HG03575 (cell line): ENCODE results near the gene ASPHD2.
"Not testable (repeated sequence)": the region's sequence is repeated elsewhere in the genome, so short reads cannot be mapped to it uniquely, and the experiment has no call there.

Source experiments
- ATAC-seq: cut with Tn5 transposase; IDR thresholded peaks from one replicate; pipeline ENCODE4 v1.9.1; 2021; ENCODE audit not compliant: unreplicated experiment, insufficient number of reproducible peaks, low FRiP score; ENCODE audit errors: extremely low read depth

ASPHD2 gene

GRCh38 chr22:26428515-26429457 is at the start of gene ASPHD2:
TSS of gene ASPHD2 (plus strand) at chr22:26429260. CDS start at chr22:26433616, 4,356 bp downstream.
- peak; percentile 45 for ATAC-seq

GRCh38 chr22:26380072-26380830 is 48.8 kb upstream of the ASPHD2 start:
- ATAC-seq: no peak

- no peak for ATAC-seq
Measured at GRCh38 chr22:26382782-26383181, 46.3 kb upstream of the ASPHD2 start.

- ATAC-seq: no peak
Measured at GRCh38 chr22:26383968-26384556, 45.0 kb upstream of the ASPHD2 start.

- no peak for ATAC-seq
Measured at GRCh38 chr22:26385164-26385563, 43.9 kb upstream of the ASPHD2 start.

- no peak for ATAC-seq
Measured at GRCh38 chr22:26389125-26389524, 39.9 kb upstream of the ASPHD2 start.

GRCh38 chr22:26391091-26391490 is 38.0 kb upstream of the ASPHD2 start:
- no peak for ATAC-seq

GRCh38 chr22:26391623-26392022 is 37.4 kb upstream of the ASPHD2 start:
- ATAC-seq: no peak

GRCh38 chr22:26393929-26394328 is 35.1 kb upstream of the ASPHD2 start:
- ATAC-seq: no peak

- no peak for ATAC-seq
Measured at GRCh38 chr22:26394777-26395176, 34.3 kb upstream of the ASPHD2 start.

GRCh38 chr22:26395926-26396325 is 33.1 kb upstream of the ASPHD2 start:
- no peak for ATAC-seq

- no peak for ATAC-seq
Measured at GRCh38 chr22:26398741-26399153, 30.3 kb upstream of the ASPHD2 start.

- no peak for ATAC-seq
Measured at GRCh38 chr22:26399289-26399688, 29.8 kb upstream of the ASPHD2 start.

- ATAC-seq: no peak
Measured at GRCh38 chr22:26401726-26402125, 27.3 kb upstream of the ASPHD2 start.

GRCh38 chr22:26404851-26405421 is 24.1 kb upstream of the ASPHD2 start:
- no peak for ATAC-seq

- no peak for ATAC-seq
Measured at GRCh38 chr22:26406118-26406517, 22.9 kb upstream of the ASPHD2 start.

- not testable (repeated sequence) for ATAC-seq
Measured at GRCh38 chr22:26408562-26409220, 20.4 kb upstream of the ASPHD2 start.

GRCh38 chr22:26409719-26410335 is 19.2 kb upstream of the ASPHD2 start:
- no peak for ATAC-seq
